ENCODE results near the gene ORC6. TPM values are rescaled to one million over a fixed set of nuclear protein-coding genes. Genes with fewer than 3 reads are reported as not detected.

The ORC6 gene
- total RNA-seq, 4 donors from 2014 or later: 1.8 to 3.2 (median 2.1) TPM

DNA sequence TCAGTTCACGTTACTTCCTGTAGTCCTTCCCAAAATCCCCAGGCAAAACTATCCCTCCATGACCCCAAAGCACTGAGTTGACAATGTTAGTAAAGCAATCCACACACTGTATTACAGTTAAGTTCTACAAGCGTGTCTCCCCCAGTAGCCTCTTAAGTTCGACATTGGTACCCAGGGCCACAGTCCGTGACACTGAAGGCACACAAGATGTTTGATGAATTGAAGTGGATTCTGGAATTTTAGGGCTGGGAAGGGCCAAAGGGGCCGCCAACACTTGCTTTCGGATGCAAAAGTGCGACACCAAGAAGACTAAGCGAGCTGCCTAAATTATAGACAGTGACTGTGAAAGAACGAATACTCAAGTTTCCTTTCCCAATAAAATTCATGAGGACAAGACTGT lies 2.0 kb upstream of the ORC6 start:
- H3K27ac ChIP-seq: no peak overlapping the region

GRCh38 chr16:46688101-46688653 lies 1.3 kb upstream of the ORC6 start:
- Histone ChIP-seq H3K9me3 (no peaks in the 10 kb centered on the region), H3K36me3 (no peaks in the 10 kb centered on the region), H3K27ac (peak overlapping the region; percentile 85), H3K27me3 (no peaks in the 10 kb centered on the region), H3K4me3 (peak overlapping the region; percentile 83), H3K4me1 (peaks cover 37% of the 10 kb centered on the region)
- peak in 1 of 2 donors; percentile 67 for DNase-seq (ENCODE audit: low spot score in 2 of 2)
- TF ChIP-seq, protein P1, sequence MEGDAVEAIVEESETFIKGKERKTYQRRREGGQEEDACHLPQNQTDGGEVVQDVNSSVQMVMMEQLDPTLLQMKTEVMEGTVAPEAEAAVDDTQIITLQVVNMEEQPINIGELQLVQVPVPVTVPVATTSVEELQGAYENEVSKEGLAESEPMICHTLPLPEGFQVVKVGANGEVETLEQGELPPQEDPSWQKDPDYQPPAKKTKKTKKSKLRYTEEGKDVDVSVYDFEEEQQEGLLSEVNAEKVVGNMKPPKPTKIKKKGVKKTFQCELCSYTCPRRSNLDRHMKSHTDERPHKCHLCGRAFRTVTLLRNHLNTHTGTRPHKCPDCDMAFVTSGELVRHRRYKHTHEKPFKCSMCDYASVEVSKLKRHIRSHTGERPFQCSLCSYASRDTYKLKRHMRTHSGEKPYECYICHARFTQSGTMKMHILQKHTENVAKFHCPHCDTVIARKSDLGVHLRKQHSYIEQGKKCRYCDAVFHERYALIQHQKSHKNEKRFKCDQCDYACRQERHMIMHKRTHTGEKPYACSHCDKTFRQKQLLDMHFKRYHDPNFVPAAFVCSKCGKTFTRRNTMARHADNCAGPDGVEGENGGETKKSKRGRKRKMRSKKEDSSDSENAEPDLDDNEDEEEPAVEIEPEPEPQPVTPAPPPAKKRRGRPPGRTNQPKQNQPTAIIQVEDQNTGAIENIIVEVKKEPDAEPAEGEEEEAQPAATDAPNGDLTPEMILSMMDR (IDR thresholded peaks at IDR 0.05): no peak
- TF ChIP-seq POLR2A (IDR thresholded peaks at IDR 0.05) (no peak), POLR2AphosphoS5 (IDR thresholded peaks at IDR 0.05) (no peak), EP300 (IDR thresholded peaks at IDR 0.05) (no peak)
- 3% methylated on average over 14 of the region's 14 CpGs for WGBS

More for the DNA sequence above, 2.0 kb upstream of the ORC6 start:
- 67% methylated on average over 9 of the region's 9 CpGs for WGBS
- Histone ChIP-seq H3K4me3 (peak overlapping the region; percentile 83), H3K9me3 (no peaks in the 10 kb centered on the region), H3K36me3 (no peaks in the 10 kb centered on the region), H3K27me3 (no peaks in the 10 kb centered on the region), H3K4me1 (peaks cover 37% of the 10 kb centered on the region)
- TF ChIP-seq EP300 (IDR thresholded peaks at IDR 0.05): no peak
- no peak for TF ChIP-seq POLR2AphosphoS5 (IDR thresholded peaks at IDR 0.05)
- no peak for TF ChIP-seq POLR2A (IDR thresholded peaks at IDR 0.05)
- TF ChIP-seq, protein P1 (IDR thresholded peaks at IDR 0.05): no peak
- no peak for DNase-seq (ENCODE audit: low spot score in 2 of 2)

DNA sequence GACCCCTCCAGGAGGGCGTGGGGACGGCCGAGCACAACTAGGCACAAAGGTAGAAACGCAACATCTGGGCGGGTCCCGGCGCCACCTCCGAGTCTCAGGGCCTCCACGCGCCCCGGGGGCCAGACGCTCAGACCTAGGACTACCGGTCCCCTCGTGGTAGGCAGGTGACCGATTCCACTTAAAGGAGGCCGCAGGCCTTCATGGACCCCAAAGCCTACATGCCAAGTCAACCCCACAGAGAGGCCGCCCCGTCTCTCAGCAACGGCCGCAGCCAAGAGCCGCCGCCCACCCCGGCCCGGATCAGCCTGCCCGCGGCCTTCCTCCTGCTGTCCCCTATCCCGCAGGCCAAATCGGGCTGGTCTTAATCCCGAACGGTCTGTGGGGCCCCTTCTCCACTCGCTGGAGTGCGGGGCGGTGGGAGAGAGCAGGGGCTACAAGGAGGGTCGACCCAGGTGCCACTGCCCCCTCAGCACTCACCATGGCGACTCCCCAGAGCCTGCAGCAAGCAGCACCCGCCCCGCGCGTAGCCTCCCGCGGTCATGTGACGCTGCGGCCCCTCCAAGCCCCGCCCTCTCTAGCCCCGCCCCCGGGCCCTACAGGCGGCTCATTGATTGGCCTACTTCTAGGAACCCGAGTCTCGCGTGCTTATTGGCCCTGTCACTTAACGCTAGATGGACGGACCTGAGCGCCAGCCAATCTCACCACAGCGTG lies 650 bp upstream of the ORC6 start, which contains the start of gene VPS35:
Gene VPS35 (minus strand): TSS at position 525 of the 711 bp plus-strand sequence. CDS start 45 bp downstream, at position 480.
- H3K27ac ChIP-seq: peak within 1 kb of the TSS; percentile 85
- H3K4me1 ChIP-seq: peaks cover 37% of the 10 kb centered on the region
- H3K27me3 ChIP-seq: no peaks in the 10 kb centered on the region
- TF ChIP-seq POLR2AphosphoS5 (IDR thresholded peaks at IDR 0.05) (peak in 1 of 3 donors; percentile 22), EP300 (IDR thresholded peaks at IDR 0.05) (no peak), POLR2A (IDR thresholded peaks at IDR 0.05) (peak; percentile 14 to 51)
- TF ChIP-seq, protein P1 (IDR thresholded peaks at IDR 0.05): peak in 1 of 2 donors; percentile 11
- WGBS: under 1% methylated on average over 32 of the region's 54 CpGs
- peak; percentile 100 for DNase-seq (ENCODE audit: low spot score in 2 of 2)
- H3K9me3 ChIP-seq: no peaks in the 10 kb centered on the region
- no peaks in the 10 kb centered on the region for H3K36me3 ChIP-seq
- H3K4me3 ChIP-seq: peak within 1 kb of the TSS; percentile 83

GRCh38 chr16:46690281-46691178 lies 1.1 kb downstream of the ORC6 start:
- TF ChIP-seq POLR2A (IDR thresholded peaks at IDR 0.05): no peak
- TF ChIP-seq, protein P1 (IDR thresholded peaks at IDR 0.05): no peak
- no peak for TF ChIP-seq POLR2AphosphoS5 (IDR thresholded peaks at IDR 0.05)
- no peak for TF ChIP-seq EP300 (IDR thresholded peaks at IDR 0.05)
- no peaks in the 10 kb centered on the region for H3K27me3 ChIP-seq
- H3K4me3 ChIP-seq: peak overlapping the region; percentile 83
- peak overlapping the region; percentile 85 for H3K27ac ChIP-seq
- 16% methylated on average over 21 of the region's 21 CpGs for WGBS
- DNase-seq (ENCODE audit: low spot score in 2 of 2): no peak
- peaks cover 37% of the 10 kb centered on the region for H3K4me1 ChIP-seq
- H3K9me3 ChIP-seq: no peaks in the 10 kb centered on the region
- H3K36me3 ChIP-seq: no peaks in the 10 kb centered on the region
